Mucosa of descending colon (tissue), 3 donors: ENCODE measurements around the gene IAH1. TPM values are rescaled to one million over a fixed set of nuclear protein-coding genes. Genes with fewer than 3 reads are reported as not detected.
A peak's percentile ranks its signal among the peaks of the same experiment; 100 is the strongest.

ENCODE experiments used
- ATAC-seq: fragments of 200-7000 bp; cut with Tn5 transposase; one replicate; pipeline ENCODE4 v1.9.1; 2020; ENCODE audit warnings: mild to moderate bottlenecking, moderate library complexity
- DNase-seq, 3 donors: peaks; one replicate each; pipeline ENCODE4 v3.0.0-alpha.2; 2020
- H3K36me3 ChIP-seq: fragments of 200-600 bp; one replicate; pipeline ENCODE4 v1.8.0; 2021; ENCODE audit warnings: low read depth, mild to moderate bottlenecking
- H3K4me1 ChIP-seq: fragments of 200-600 bp; one replicate; pipeline ENCODE4 v1.8.0; 2021; ENCODE audit warnings: low read depth, mild to moderate bottlenecking
- H3K4me3 ChIP-seq: fragments of 200-600 bp; one replicate; pipeline ENCODE4 v1.8.0; 2021; ENCODE audit warnings: mild to moderate bottlenecking
- H3K9me3 ChIP-seq: fragments of 200-600 bp; one replicate; pipeline ENCODE4 v1.8.0; 2021; ENCODE audit warnings: mild to moderate bottlenecking
- CTCF ChIP-seq: fragments of 200-600 bp; IDR thresholded peaks from one replicate; pipeline ENCODE4 v1.8.0; 2022; ENCODE audit warnings: antibody characterized with exemption, mild to moderate bottlenecking
- intact Hi-C, 2 donors: fragments of 100-400 bp; cut with DNase I in 1 of 2; cut with micrococcal nuclease in 1 of 2; formaldehyde crosslinking; loops; one replicate each; pipeline versions ENCODE4 v1.11.0 to v1.11.1; 2022; cut with DNase I, micrococcal nuclease
- long read RNA-seq, 2 donors: library from polyadenylated mRNA; unstranded; transcript quantifications; one replicate each; pipeline ENCODE4 v2.0.0, GENCODE V29; 2019 to 2021
- total RNA-seq, 3 donors: library from RNA; stranded (reverse); fragmentation: NEBNext Ultra II Directional in 2 of 3; extraction: Animal tissue kit (Norgen Biotek cat#: 25700) in 2 of 3; gene quantifications; one replicate each; pipeline versions ENCODE4 v1.2.1 to v1.2.4, GENCODE V29; 2021 to 2023
- donor health status: DM: no; HTN: no; CAD: no; lungs with moderate emphysema.
- donor health status: DM: no; HTN: no; CAD: no.
- donor health status: DM: no; HTN: yes; CAD: no.

Gene IAH1, protein sequence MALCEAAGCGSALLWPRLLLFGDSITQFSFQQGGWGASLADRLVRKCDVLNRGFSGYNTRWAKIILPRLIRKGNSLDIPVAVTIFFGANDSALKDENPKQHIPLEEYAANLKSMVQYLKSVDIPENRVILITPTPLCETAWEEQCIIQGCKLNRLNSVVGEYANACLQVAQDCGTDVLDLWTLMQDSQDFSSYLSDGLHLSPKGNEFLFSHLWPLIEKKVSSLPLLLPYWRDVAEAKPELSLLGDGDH
- 10 to 100 TPM; 36.9 to 58.4 (median 49.3) TPM for total RNA-seq
- long read RNA-seq, donor 1, transcript IAH1-215 (6 exons, 1,266 nt): major isoform, 48 of 58 reads
- long read RNA-seq, donor 1, partial matches to known transcripts: 2 of 58 reads
- long read RNA-seq, donor 1, other reads (novel, unspliced or antisense): 6 of 58 reads
- long read RNA-seq, donor 2, transcript IAH1-215 (6 exons, 1,266 nt): major isoform, 35 of 47 reads
- long read RNA-seq, donor 2, partial matches to known transcripts: 0 of 47 reads
- long read RNA-seq, donor 2, other reads (novel, unspliced or antisense): 6 of 47 reads

DNA sequence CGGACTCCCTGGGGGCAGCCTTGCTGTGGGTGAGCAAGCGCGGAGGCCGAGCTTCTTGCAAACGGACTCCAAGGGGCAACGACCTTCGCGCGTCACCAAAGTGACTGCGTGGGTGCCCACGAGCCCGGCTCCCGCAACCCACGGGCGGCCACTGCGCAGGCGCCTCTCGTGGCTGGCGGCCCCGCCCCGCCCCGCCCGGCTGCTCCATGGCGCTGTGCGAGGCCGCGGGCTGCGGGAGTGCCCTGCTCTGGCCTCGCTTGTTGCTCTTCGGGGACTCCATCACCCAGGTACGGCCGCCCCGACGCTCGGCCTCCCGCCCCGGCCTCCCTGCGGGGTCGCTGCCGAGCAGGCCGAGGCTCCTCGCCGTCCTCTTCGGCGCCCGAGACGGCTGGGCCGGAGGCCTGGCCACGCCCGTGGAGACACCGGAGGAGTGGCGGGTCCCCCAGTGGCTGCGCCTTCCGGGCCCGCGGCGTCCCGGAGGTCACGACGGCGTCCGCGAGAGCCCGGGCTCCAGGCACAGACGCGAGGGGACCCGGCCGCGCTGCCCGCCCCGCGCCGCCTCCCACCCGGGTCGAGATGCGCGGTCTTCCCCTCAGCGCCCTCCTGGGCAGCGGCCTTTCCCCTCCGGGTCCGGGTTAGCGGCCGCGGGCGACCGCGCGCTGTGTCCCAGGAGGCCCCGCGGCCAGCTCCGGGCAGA, at the start of gene IAH1:
Gene IAH1, plus strand, starts transcription at position 191 of the 697 bp plus-strand sequence. Its CDS starts 16 bp downstream, at position 207.
- no peak for TF ChIP-seq CTCF
- Histone ChIP-seq H3K36me3 (no peaks in the 10 kb centered on the region), H3K4me1 (peaks cover 19% of the 10 kb centered on the region), H3K9me3 (no peaks in the 10 kb centered on the region), H3K4me3 (peak within 1 kb of the TSS; percentile 67)
- intact Hi-C loops: no loop called here
- ATAC-seq (peak; percentile 90), DNase-seq (peak; percentile 72 to 83 (median 78))

GRCh38 chr2:9428965-9429577, 45.3 kb upstream of the IAH1 start:
- no peak for ATAC-seq
- no peaks in the 10 kb centered on the region for H3K9me3 ChIP-seq
- no peaks in the 10 kb centered on the region for H3K4me1 ChIP-seq
- intact Hi-C loops: no loop called here
- H3K4me3 ChIP-seq: no peak overlapping the region
- no peak for TF ChIP-seq CTCF
- H3K36me3 ChIP-seq: no peaks in the 10 kb centered on the region
- DNase-seq: no peak

- no peaks in the 10 kb centered on the region for H3K9me3 ChIP-seq
- ATAC-seq: no peak
- H3K4me3 ChIP-seq: no peak overlapping the region
- no peaks in the 10 kb centered on the region for H3K36me3 ChIP-seq
- intact Hi-C loops: no loop called here
- H3K4me1 ChIP-seq: no peaks in the 10 kb centered on the region
- no peak for DNase-seq
- TF ChIP-seq CTCF: no peak
Observed at GRCh38 chr2:9430316-9431293, 43.7 kb upstream of the IAH1 start.

GRCh38 chr2:9434489-9434888, 39.9 kb upstream of the IAH1 start:
- no peaks in the 10 kb centered on the region for H3K9me3 ChIP-seq
- TF ChIP-seq CTCF: no peak
- DNase-seq: no peak
- no peak for ATAC-seq
- intact Hi-C loops: no loop called here
- no peaks in the 10 kb centered on the region for H3K4me1 ChIP-seq
- H3K4me3 ChIP-seq: no peak overlapping the region
- H3K36me3 ChIP-seq: no peaks in the 10 kb centered on the region

- TF ChIP-seq CTCF: no peak
- Histone ChIP-seq H3K4me1 (no peaks in the 10 kb centered on the region), H3K4me3 (no peak overlapping the region), H3K36me3 (no peaks in the 10 kb centered on the region), H3K9me3 (no peaks in the 10 kb centered on the region)
- no peak for ATAC-seq
- no peak for DNase-seq
- intact Hi-C loops: no loop called here
Observed at GRCh38 chr2:9439536-9439935, 34.8 kb upstream of the IAH1 start.
